GM21381 (cell line): ENCODE measurements around the gene ACOXL.

Source experiments
- ATAC-seq: cut with Tn5 transposase; IDR thresholded peaks from one replicate; pipeline ENCODE4 v1.9.1; 2021; ENCODE audit warnings: mild to moderate bottlenecking, moderate library complexity; ENCODE audit not compliant: unreplicated experiment

The ACOXL gene

DNA sequence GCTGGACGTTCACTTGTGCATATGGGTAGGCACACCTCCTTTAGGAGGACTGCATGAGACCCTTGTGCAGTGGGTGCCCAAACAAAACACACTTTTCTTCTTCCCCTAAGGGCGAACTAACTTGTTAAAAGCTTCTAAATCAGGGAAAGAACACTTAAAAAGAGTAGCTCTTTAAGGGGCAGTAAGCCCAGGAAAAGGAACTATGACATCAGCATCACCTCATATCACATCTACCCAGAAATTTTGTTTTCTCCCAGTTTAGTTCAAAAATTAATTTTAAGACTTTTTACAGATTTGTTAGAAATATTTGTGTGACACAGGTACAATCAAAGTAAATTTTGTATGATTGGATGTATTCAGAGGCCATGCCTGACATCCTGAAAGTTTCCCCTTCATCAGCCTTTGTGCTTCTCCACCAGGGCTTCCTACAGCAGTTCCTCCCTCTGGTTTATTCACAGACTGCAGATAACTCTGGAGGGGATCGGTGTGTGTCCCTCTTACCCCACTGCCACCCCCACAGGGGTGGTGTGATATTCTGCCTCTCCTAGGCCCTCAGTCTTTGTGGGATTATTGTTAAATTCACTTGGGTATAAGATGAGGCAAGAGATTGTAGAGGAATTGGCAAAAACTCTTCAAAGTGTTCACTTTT, 416.0 kb downstream of the ACOXL start:
- no peak for ATAC-seq

DNA sequence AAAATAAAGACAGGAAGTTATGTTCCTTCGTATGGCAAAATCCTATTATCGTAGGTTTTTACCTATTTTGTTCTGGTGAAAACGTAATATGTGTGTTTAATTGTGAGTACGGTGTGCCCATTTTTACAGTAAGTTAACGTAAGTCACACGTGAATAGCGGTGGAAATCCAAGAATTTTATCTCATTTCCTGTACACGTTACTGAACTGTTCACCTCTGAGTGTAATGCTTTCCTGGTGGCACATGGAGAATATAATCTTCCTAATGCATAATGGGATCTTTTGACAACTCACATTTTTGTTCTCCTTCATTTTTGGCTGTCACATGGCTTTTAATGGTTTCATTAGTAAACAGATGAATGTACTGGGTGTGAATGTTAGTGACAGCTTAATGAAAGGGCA, 416.6 kb downstream of the ACOXL start:
- no peak for ATAC-seq

DNA sequence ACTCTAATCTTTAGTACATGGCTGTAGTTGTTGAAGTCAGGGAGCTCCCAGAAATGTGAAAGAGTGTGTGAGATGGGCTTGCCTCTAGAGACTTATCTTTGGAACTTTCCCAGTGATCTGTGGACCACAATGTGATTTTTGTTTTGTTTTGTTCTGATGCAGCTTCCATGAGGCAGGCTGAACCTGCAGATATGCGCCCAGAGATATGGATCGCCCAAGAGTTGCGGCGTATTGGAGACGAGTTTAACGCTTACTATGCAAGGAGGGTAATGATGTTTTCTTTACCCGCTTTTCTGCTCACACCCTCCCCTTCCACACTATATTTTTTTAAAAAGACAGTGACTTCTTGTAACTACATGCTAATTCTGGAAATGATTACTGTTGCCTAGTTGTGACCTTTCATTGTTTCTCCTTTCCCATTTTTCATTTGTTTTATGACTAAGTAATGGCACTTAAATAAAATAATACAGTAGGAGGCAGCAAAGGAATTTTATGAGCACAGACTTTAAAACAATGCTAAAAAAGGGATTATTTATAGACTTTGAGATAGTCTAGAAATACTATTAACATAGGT, 417.6 kb downstream of the ACOXL start:
- ATAC-seq, result no peak

GRCh38 chr2:111154758-111155157, 422.4 kb downstream of the ACOXL start:
- no peak for ATAC-seq

- ATAC-seq, result no peak
Observed at GRCh38 chr2:111155610-111156009, 423.2 kb downstream of the ACOXL start.

GRCh38 chr2:111156529-111156928, 424.2 kb downstream of the ACOXL start:
- no peak for ATAC-seq

DNA sequence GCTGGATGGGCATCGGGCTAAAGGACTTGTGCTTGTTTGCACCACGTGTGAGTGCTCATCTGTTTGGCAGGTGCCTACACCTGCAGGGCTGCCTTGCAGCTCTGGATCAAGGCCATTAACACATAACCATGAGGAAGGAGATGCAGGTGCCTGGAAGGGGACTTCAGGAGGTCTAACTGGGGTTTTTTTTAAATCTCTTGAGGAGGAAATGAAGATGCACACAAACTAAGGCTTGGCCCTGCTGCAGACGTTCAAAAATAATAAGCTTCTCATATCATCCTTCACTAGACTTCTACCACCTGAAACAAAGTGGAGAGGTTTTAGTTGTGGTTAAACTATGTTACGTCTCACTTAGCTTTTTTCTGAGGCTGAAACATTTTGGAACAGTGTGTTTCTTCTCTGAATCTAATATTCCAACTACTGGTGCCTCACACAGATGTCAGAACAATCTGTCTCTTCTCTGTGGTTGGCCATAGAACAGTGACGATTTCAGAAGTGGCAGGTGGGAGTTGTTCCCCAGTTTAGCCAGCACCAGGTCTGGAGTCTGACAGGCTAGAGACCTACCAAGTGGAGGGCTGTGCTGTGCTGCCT, 424.8 kb downstream of the ACOXL start:
- peak; percentile 49 for ATAC-seq

- peak; percentile 51 for ATAC-seq
Observed at GRCh38 chr2:111157798-111158197, 425.4 kb downstream of the ACOXL start.

- ATAC-seq, result no peak
Observed at GRCh38 chr2:111159641-111160040, 427.3 kb downstream of the ACOXL start.

- ATAC-seq, result no peak
Observed at GRCh38 chr2:111160758-111161157, 428.4 kb downstream of the ACOXL start.

DNA sequence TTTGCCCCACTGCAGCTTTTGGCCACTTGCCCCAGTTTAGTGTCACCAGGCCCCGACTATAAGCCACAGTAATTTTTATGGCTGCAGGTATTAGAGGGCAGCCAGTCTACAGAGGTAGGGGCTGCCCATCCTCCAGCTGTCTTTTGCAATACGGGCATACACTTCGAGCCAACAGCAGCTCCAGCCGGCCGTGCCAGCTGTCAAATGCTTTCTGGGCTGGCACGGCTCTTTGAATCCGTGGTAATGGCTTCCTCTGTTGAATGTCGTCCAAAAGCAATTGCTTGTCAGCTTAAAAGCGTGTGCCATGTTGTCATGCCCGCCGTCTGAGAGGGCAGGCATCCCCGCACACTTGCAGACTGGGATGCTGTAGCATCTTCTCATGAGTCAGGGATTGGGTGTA, 429.6 kb downstream of the ACOXL start:
- no peak for ATAC-seq

DNA sequence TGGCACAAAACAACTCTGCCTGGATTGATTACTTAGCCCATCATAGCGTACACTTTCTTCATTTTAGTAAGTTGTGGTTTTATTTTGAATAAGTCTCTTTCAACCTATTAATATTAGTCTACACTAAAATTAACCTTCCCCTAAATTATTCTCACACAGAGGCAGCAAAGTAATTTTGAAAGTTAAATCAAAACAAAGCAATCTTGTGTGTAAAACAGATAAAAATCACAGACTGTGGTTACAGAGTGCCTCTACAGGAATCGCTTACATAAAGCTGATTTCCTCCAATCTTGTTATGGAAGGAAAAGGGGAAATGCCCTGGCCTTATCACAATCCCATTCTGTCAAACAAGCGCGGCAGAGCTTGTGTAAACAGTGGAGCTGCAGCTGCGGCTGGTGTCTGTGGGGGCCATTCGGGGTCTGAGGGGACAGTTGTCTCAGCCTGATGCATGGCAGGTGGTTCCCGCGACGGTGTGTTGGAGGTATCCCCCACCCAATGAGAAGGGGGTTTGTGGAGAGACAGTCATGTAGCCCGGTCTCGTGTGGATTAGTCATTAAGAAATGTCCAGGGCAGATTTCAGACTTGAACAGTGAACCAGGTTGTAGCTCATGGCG, 430.5 kb downstream of the ACOXL start:
- ATAC-seq, result no peak

DNA sequence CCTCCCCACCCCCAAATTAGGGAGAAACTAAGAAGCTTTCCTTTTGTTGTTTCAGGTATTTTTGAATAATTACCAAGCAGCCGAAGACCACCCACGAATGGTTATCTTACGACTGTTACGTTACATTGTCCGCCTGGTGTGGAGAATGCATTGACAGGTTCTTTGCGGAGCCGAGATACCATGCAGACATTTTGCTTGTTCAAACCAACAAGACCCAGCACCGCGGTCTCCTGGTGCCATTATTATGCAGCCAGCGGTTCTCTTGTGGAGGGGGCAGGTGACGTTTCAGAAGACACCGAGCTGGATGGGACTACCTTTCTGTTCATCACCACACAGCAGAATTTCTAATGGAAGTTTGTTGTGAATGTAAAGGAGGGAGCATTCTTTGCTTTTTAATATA, 431.7 kb downstream of the ACOXL start:
- ATAC-seq, result no peak

DNA sequence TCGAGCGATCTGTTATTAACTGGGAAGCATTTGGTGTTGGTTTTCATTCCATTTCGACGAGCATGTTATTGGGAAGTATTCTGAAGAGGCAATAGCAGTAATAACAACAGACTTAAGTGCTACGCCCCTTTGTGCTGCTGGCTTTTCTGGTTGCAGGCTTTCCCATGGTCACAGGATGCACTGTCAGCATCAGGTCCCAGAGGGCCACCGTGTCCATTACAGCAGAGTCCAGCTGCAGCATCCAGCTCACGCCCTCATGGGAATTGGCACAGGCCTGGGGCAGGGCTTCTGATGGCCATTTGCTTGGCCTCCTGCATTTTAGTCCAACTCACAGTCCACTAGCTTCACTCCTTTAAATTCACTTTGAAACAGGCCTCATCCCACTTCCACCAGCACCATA, 432.7 kb downstream of the ACOXL start:
- ATAC-seq, result no peak

- no peak for ATAC-seq
Observed at GRCh38 chr2:111166115-111166514, 433.7 kb downstream of the ACOXL start.

DNA sequence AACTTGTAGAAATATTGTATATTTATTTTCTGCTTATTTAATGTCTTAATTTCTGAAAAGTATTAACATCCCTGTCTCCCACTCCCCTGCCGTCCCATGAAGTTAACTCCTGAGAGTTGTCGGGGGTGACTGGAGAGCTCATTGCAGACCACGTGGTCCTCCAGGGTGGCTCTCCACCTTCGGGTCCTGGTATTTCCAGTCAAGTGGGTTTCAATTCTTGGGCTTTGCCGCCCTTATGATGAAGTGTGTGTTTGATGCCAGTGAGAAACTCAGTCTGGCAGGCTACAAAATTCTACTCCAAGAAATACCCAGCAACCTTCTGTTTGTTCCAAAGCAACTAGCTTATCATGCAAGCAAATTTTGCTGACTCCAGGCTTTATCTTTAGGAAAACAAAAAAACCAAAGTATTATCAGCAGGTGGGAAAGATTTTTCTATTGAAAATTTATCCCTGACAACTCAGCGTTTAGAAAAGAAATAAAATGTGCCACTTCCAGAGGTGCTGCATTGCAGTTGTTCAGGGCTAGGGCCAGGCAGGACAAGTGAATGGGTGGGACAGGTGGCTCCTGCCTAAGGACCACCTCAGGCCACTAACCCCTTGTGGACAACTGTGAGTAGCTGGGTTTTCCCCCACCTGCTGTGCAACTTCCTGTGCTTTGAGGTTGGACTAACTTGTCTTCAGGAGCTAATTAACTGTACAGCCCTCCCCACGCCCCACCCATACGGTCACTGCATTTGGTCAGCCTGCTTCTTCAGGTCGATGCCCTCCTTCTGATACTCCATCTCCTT, 434.9 kb downstream of the ACOXL start:
- ATAC-seq, result no peak

- no peak for ATAC-seq
Observed at GRCh38 chr2:111167863-111168162, 435.4 kb downstream of the ACOXL start.
